ENCODE results near the gene CXCR6. TPM values are rescaled to one million over a fixed set of nuclear protein-coding genes. Genes with fewer than 3 reads are reported as not detected.

CXCR6 gene
- total RNA-seq, 6 experiments from 2014 or later = not detected

GRCh38 chr3:45988362-45988761 lies 45.1 kb downstream of the CXCR6 start:
- no peak for DNase-seq
- Mint-ChIP-seq H3K9me3 (no peaks in the 10 kb centered on the region), H3K4me3 (peak overlapping the region; percentile 61), H3K4me1 (ENCODE audit: low read depth) (peaks cover 90% of the 10 kb centered on the region), H3K36me3 (ENCODE audit: low read depth) (peaks cover 7% of the 10 kb centered on the region; the same call in 1 of the 2 replicates), H3K27ac (peak overlapping the region; percentile 98), H3K27me3 (ENCODE audit: insufficient read depth) (peaks cover 3% of the 10 kb centered on the region; the same call in 1 of the 2 replicates)
- TF ChIP-seq, protein P1, sequence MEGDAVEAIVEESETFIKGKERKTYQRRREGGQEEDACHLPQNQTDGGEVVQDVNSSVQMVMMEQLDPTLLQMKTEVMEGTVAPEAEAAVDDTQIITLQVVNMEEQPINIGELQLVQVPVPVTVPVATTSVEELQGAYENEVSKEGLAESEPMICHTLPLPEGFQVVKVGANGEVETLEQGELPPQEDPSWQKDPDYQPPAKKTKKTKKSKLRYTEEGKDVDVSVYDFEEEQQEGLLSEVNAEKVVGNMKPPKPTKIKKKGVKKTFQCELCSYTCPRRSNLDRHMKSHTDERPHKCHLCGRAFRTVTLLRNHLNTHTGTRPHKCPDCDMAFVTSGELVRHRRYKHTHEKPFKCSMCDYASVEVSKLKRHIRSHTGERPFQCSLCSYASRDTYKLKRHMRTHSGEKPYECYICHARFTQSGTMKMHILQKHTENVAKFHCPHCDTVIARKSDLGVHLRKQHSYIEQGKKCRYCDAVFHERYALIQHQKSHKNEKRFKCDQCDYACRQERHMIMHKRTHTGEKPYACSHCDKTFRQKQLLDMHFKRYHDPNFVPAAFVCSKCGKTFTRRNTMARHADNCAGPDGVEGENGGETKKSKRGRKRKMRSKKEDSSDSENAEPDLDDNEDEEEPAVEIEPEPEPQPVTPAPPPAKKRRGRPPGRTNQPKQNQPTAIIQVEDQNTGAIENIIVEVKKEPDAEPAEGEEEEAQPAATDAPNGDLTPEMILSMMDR (IDR thresholded peaks at IDR 0.05) = no peak

- H3K27me3 Mint-ChIP-seq (ENCODE audit: insufficient read depth) = peaks cover 3% of the 10 kb centered on the region; the same call in 1 of the 2 replicates
- peak; percentile 89 for DNase-seq
- H3K27ac Mint-ChIP-seq = peak overlapping the region; percentile 98
- TF ChIP-seq, protein P1 (IDR thresholded peaks at IDR 0.05) = no peak
- no peaks in the 10 kb centered on the region for H3K9me3 Mint-ChIP-seq
- peaks cover 5% of the 10 kb centered on the region; the same call in 1 of the 2 replicates for H3K36me3 Mint-ChIP-seq (ENCODE audit: low read depth)
- peaks cover 94% of the 10 kb centered on the region for H3K4me1 Mint-ChIP-seq (ENCODE audit: low read depth)
- peak overlapping the region; percentile 61 for H3K4me3 Mint-ChIP-seq
These were observed 45.5 kb downstream of the CXCR6 start for GRCh38 chr3:45988804-45989203.

- DNase-seq = no peak
- peak overlapping the region; percentile 25; the same call in 1 of the 2 replicates for H3K27ac Mint-ChIP-seq
- H3K36me3 Mint-ChIP-seq (ENCODE audit: low read depth) = no peaks in the 10 kb centered on the region
- H3K27me3 Mint-ChIP-seq (ENCODE audit: insufficient read depth) = peaks cover 3% of the 10 kb centered on the region; the same call in 1 of the 2 replicates
- H3K9me3 Mint-ChIP-seq = no peaks in the 10 kb centered on the region
- peaks cover 84% of the 10 kb centered on the region for H3K4me1 Mint-ChIP-seq (ENCODE audit: low read depth)
- H3K4me3 Mint-ChIP-seq = no peak overlapping the region
- TF ChIP-seq, protein P1 (IDR thresholded peaks at IDR 0.05) = no peak
These were observed 46.9 kb downstream of the CXCR6 start for GRCh38 chr3:45990181-45990580.

- TF ChIP-seq, protein P1 (IDR thresholded peaks at IDR 0.05) = no peak
- Mint-ChIP-seq H3K27ac (0 out of 2 replicates have a peak overlapping the region, but pooled peaks have one; percentile 7), H3K36me3 (ENCODE audit: low read depth) (no peaks in the 10 kb centered on the region), H3K9me3 (no peaks in the 10 kb centered on the region), H3K4me1 (ENCODE audit: low read depth) (peaks cover 79% of the 10 kb centered on the region), H3K4me3 (no peak overlapping the region), H3K27me3 (ENCODE audit: insufficient read depth) (peaks cover under 1% of the 10 kb centered on the region; the same call in 1 of the 2 replicates)
- no peak for DNase-seq
These were observed 48.1 kb downstream of the CXCR6 start for GRCh38 chr3:45991341-45991740.

GRCh38 chr3:45992133-45992729 lies 49.0 kb downstream of the CXCR6 start:
- H3K4me3 Mint-ChIP-seq = peak overlapping the region; percentile 67
- H3K27me3 Mint-ChIP-seq (ENCODE audit: insufficient read depth) = no peaks in the 10 kb centered on the region
- H3K27ac Mint-ChIP-seq = peak overlapping the region; percentile 84
- peaks cover 73% of the 10 kb centered on the region for H3K4me1 Mint-ChIP-seq (ENCODE audit: low read depth)
- no peaks in the 10 kb centered on the region for H3K9me3 Mint-ChIP-seq
- DNase-seq = no peak
- TF ChIP-seq, protein P1 (IDR thresholded peaks at IDR 0.05) = no peak
- no peaks in the 10 kb centered on the region for H3K36me3 Mint-ChIP-seq (ENCODE audit: low read depth)

Measured in HFFc6 (cell line).